NCI-H345 treated with DMSO at 0.1 percent for 48 hours (cell line): ENCODE results near the gene ZPBP2.
A peak's percentile ranks its signal among the peaks of the same experiment; 100 is the strongest.
"Not testable (repeated sequence)": the region's sequence is repeated elsewhere in the genome, so short reads cannot be mapped to it uniquely, and the experiment has no call there.

Experiments
- DNase-seq: peaks from one replicate; lab custom pipeline; 2025; ENCODE audit not compliant: unreplicated experiment; lab: John Stamatoyannopoulos, UW

ZPBP2 gene, protein sequence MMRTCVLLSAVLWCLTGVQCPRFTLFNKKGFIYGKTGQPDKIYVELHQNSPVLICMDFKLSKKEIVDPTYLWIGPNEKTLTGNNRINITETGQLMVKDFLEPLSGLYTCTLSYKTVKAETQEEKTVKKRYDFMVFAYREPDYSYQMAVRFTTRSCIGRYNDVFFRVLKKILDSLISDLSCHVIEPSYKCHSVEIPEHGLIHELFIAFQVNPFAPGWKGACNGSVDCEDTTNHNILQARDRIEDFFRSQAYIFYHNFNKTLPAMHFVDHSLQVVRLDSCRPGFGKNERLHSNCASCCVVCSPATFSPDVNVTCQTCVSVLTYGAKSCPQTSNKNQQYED

GRCh38 chr17:39867880-39868553 lies at the start of gene ZPBP2:
TSS of gene ZPBP2 (plus strand) at chr17:39868202. CDS start at chr17:39868355, 153 bp downstream.
- DNase-seq: no peak

- DNase-seq: no peak
Observed at GRCh38 chr17:39818358-39819000, 49.5 kb upstream of the ZPBP2 start.

DNA sequence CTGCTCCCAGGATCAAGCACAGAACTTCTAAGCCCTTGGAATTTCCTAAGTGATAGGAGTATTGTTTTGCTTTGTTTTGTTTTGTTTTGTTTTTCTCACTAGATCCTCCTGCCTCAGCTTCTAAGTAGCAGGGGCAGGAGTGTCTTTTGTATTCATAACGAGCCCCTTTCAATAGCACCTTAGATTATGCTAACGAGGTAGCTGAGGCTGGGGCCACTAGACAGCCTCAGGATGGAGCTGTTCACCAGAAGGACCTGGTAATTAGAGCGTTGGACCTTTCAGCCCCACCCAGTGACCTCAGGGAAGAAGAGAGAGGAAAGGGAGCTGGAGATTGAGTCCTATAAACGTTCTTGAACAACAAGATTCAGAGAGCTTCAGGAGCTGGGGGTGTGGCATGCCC lies 47.5 kb upstream of the ZPBP2 start:
- no peak for DNase-seq

- no peak for DNase-seq
Observed at GRCh38 chr17:39820987-39821386, 47.0 kb upstream of the ZPBP2 start.

GRCh38 chr17:39822051-39822451 lies 46.0 kb upstream of the ZPBP2 start:
- DNase-seq: no peak

DNA sequence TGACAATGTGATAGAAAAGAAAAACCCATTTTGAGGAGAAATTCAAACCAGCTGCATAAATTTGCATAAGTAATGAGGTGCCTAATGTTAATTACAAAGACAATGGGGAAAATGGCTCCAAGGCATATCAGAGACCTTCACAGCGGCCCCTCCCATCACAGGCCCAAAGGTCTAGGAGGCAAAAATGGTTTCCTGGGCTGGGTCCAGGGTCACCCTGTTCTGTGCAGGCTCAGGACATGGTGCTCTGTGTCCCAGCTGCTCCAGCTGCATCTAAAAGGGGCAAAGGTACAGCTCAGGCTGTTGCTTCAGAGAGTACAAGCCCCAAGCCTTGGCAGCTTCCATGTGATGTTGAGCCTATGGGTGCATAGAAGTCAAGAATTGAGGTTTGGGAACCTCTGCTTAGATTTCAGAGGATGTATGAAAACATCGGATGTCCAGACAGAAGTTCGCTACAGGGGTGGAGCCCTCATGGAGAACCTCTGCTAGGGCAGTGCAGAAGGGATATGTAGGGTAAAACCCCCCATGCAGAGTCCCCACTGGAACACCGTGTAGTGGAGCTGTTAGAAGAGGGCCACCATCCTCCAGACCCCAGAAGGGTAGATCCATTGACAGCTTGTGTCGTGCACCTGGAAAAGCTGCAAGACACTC lies 44.5 kb upstream of the ZPBP2 start:
- no peak for DNase-seq

DNA sequence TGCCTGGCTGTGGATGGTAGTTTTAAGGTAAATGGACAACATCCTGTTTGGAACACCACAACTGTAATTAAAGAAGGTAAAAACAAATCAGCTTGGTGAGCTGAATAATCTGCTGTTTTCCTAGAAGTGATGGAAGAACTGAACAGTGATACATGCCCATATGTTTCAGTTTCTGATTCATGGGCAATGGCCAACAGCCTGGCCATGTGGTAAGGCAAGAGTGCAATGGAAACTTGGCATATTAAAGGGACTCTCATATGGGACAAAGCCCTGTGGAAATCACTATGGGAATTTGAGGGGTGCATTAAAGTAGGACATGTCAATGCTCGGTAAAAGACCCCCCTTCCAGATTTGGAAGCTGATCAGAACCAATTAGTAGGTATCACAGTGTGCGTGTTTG lies 41.7 kb upstream of the ZPBP2 start:
- DNase-seq: no peak

- no peak for DNase-seq
Observed at GRCh38 chr17:39828443-39828842, 39.6 kb upstream of the ZPBP2 start.

GRCh38 chr17:39831588-39831987 lies 36.4 kb upstream of the ZPBP2 start:
- no peak for DNase-seq

DNA sequence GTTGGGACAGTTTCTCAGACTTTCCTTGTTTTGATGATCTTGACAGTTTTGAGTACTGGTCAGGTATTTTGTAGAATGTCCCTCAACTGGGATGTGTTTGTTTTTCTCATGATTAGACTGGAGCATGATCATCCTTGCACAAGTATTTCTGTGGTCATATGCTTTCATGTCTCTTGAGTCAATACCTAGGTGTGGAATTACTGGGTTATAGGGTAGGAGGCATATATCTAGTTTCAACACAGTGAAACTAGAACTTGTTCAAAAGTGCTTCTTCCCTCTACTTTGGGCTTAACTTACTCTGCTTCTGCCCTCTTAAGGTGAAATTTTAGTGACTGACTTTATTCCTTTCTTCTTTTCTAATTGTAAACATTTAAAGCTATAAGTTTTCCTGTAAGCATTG lies 34.0 kb upstream of the ZPBP2 start:
- no peak for DNase-seq

DNA sequence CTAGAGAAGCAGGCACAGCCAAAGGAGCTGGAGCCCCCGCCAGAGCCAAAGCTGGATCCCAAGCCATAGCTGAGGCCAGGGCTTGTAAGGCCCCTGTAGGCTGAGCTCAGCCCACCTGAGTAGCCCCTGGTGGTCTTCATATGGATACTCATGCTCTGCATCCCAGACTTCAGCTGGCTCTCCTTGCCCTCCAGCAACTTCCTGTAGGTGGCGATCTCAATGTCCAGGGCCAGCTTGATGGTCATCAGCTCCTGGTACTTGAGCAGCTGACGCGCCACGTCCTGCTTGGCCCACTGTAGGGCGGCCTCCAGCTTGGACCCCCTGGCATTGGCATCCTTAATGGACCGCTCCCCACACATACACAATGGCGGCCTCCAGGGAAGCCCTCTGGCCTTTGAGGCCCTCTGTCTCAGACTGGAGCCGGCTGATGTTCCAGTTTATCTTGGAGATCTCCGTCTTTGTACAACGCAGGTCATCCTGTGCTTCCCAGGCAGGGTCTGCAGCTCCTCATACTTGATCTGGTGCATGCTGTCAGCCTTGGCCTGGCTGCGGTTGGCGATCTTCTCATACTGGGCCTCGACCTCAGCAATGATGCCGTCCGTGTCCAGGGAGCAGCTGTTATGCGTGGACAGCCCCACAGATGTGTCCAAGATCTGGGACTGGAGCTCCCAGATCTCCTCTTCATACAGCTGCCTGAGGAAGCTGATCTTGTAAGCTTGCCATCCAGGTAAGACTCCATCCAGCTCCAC lies 32.8 kb upstream of the ZPBP2 start:
- no peak for DNase-seq

DNA sequence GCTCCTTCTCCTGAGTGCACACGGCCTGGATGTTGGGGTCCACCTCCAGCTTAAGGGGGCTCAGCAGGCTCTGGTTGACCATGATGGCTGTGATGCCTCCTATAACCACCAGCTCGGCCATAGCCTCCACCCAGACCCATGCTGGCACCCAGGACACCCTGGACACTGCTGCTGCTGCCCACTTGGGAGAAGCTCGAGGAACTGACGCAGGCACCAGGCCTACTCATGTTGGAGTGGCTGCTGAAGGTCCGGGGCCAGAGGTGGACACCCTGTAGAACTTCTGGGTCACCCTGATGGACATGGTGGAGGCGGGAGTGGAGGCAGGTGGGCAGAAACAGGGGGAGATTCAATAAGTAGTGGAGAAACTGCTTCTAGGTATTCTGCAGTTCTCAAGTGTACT lies 31.9 kb upstream of the ZPBP2 start:
- DNase-seq: no peak

GRCh38 chr17:39838057-39838456 lies 29.9 kb upstream of the ZPBP2 start:
- DNase-seq: no peak

DNA sequence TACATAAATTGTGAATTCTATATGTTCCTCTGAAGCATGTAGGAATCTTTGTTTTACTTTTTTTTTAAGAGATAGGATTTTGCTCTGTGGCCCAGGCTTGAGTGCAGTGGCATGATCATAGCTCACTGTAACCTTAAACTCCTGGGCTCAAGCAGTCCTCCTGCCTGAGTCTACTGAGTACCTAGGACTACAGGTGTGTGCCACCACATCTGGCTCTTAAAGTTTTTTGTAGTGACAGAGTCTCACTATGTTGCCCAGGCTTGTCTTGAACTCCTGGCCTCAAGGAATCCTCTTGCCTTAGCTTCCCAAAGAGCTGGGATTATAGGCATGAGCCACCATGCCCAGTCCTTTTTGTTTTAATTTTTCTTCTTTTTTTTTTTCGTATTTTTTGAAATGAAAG lies 29.2 kb upstream of the ZPBP2 start:
- DNase-seq: no peak

DNA sequence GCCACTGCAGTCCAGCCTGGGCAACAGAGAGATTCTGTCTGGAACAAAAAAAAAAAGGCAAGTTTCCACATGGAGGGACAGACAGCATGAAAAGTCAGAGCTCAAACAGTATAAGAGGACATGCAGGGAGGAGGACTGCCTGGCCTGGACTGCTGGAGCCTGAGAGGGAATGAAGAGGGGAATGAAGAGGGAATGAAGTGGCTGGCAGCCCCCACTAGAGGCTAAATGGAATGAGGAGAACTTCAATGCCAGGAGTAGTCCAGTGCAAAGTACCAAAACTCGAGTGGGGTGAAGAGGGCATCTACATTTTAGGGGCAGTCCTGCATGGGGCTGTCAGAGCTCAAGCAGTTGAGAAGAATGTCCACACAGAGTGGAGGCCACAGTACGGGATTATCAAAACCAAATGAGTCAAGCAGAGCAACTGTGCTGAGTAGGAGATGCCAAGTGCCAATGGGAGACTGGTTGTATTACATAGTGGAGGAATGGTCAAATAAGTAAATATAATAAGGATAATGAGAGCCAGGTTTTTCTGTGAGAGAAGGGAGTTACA lies 26.8 kb upstream of the ZPBP2 start:
- no peak for DNase-seq

- DNase-seq: peak; percentile 39
Observed at GRCh38 chr17:39845052-39845846, 22.8 kb upstream of the ZPBP2 start.

- DNase-seq: no peak
Observed at GRCh38 chr17:39846205-39846604, 21.8 kb upstream of the ZPBP2 start.

DNA sequence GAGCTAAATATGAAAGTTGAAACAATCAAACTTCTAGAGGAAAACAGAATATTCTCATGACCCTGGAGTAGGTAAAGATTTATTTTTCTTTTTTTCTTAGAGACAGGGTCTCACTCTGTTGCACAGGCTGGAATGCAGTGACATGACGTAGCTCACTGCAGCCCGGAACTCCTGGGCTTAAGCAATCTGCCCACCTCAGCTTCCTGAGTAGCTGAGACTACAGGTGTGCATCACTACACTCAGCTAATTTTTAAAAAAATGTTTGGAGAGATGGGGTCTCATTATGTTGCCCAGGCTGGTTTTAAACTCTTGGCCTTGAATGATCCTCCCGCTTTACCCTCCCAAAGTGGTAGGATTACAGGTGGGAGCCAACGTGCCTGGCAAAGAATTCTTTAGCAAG lies 19.4 kb upstream of the ZPBP2 start:
- no peak for DNase-seq

DNA sequence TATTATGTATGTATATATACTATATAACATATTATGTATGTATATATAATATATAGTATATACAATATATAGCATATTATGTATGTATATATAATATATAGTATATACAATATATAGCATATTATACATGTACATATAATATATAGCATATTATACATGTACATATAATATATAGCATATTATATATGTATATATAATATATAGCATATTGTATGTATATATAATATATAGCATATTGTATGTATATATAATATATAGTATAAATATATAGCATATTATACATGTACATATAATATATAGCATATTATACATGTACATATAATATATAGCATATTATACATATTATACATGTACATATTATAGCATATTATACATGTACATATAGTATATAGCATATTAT lies 17.8 kb upstream of the ZPBP2 start:
- DNase-seq: not testable (repeated sequence)

DNA sequence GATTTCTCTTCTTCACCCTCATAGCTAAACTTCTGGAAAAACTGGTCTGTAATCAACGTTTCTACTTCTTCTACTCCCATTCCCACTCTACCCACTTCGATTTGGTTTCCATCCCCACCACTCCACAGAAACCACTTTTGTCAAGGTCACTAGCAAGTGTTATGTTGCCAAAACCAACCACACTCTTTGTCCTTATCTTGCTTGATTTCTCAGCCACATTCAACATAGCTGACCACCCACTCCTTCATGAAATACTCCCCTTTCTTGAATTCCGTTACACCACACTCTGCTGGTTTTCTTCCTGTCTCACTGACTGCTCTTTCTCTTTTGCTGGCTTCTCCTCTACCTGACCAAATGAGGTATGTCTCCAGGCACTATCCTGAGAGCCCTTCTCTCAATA lies 15.8 kb upstream of the ZPBP2 start:
- DNase-seq: no peak
